GM18873 (cell line): ENCODE results near the gene IL17RD.

Experiments used
- ATAC-seq: cut with Tn5 transposase; IDR thresholded peaks from one replicate; pipeline ENCODE4 v1.9.1; 2021; ENCODE audit warnings: mild to moderate bottlenecking, moderate library complexity, moderate number of reproducible peaks; ENCODE audit not compliant: unreplicated experiment, low FRiP score

The IL17RD gene

DNA sequence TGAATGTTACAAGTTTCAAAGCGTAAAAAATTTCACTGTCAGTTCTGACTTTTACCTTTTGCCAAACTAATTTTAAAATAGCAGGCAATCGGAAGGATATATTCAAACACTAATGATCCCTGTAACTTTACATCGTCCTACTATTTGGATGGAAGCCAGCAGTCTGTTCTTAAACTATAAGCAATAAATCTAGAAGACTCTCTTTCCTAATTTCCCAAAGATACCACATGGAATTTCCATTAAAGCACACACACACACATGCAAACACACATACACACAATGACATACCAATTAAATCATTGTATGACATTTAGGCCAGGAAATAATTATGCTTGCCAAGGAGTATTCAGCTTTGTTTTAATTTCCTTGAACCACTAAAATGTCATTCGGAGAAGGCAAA, 32.0 kb downstream of the IL17RD start:
- ATAC-seq, result no peak

DNA sequence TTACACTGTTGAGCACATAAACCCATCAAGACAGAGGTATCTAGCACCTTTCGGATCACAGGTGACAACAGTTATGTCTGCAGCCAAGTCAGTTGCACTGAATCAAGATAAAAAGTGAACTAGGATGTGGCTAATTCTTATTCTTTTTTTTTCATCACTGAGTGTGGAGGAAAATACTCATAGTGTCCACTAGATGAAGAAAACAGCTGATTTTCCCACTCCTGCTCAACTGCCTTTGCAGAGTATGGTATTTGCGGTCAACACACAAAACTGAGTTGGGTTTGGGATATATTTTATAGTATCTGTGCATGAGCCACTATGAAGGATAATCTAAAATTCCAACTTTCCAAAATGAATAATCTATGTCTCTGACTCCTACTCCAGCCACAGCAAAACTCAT, 32.5 kb downstream of the IL17RD start:
- ATAC-seq, result no peak

DNA sequence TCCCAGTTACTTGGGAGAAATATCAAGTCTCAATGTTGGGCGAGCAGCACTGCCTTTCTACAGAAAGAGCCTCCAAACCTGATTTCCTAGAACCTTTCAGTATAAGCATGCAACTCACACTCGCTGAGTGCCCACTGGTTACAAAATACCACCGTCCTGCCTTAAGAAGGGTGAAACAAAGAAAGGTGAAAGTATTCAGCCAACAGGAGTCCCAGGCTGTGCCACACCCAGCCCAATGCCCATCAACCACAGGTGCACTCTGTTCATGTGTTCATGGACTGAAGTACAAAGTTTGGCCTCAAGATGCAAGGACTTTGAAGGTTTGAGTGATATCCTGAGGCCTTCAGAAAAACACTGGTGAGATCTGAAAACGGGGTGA, 34.0 kb downstream of the IL17RD start:
- ATAC-seq, result no peak

DNA sequence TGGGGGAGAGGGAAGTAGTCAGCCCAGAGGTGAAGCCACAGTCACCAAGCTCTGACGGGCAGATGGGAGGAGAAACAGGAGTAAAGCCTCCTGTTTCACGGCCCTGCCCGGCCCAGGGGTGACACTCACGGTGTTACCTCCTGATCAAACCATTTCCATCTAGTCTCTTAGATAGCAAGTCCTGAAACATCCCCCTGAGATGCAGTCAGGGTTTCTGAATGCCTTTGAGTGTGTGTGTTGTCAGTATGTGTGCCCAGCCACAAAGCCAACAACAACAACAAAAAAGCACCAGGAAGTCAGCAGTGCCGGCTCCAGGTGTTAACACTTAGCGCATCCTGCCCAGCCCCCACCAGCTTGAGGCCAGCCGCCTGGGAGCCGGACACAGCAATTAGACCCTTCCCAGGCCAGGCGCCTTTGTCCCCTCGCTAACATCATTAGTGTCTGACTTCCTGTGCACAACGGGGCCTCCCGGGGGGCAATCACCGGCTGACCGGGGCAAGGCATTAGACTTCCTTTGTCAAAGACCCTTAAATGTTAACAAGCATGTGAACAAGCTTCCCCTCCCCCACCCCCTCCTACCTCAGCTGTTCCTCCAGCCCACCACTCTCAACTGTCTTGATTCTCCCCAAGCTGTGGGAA, 34.5 kb downstream of the IL17RD start:
- ATAC-seq, result no peak

DNA sequence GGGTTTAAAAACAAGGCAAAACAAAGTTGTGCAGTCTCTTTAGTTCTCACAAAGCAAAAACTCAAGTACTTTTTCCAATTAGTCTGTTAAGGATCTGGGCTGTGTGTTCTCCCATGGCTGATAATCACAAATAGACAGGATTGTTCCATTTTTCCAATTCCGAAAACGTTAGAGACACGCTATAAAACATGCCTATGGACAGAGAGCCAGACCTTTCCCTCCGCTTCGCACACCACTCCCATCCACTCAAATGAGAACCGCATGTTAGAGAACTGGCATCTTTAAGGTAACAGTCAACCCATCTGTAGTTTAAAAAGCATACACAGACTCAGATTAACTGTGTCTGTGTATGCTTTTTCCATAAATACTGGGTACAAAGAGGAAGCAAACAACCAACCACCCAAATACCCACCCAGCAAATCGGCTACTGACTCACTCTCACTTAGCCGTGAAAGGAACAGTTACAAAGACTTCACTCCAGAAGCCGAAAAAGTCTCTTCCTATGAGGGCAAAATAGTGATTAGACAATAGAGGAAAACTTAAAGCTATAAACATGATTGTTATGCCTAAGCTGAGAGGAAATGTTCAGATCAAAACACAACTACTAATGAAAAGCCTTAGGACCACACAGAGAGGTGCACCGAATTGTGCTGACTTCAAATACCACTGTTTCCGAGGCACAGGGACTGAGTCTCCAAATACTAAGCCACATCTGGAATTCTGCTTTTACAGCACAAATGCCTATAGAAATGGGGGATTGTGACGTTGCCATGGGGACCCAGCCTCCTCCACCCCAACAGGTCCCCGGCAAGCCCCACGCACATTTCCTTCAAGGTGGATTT, 36.1 kb downstream of the IL17RD start:
- ATAC-seq, result no peak

DNA sequence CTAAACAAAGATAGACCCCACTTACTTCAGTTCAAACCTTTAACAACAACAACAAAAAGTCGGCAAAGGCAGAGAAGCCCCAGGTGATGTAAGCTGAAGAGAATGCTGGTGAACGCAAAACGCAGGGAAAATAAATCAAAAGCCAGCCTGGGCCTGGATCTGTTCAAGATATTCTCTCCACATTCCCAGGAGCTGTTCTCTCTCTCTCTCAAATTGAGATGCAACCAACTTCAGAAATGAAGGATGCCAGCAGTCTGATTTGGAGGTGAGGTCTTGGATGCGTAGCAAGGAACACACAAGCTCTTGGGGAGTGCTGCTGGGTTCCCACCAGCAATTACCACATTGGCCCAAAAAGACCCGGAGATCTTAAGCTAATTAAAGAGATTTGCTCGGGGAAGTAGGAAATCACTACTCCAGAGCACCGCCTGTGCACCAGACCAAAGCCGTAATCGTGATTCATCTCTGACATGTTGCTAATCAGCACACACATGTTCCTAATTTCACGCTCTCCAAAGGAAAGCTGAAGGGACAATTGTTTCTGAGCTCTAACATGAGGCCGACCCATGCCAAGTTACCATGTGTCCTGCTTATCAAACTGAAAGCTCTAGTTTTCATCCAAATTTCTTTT, 37.1 kb downstream of the IL17RD start:
- ATAC-seq, result no peak

DNA sequence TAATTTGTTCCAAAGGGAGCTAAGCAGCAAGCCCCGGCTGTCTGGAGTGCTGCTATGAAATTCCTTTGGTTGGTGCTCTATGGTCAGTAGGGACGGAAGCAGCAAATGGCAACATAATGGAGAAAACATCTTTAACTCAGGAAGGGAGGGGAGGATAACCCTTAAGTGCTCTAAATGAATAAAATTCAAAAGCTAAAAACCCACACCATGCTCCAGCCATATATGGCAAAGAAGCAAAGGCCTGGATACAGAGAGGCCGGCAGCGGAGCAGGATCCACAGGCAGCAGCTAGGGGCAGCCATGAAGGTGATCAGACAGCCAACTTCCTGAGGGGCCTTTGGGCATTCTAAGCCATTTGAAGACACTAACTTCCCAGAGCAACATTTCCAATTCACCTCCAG, 38.9 kb downstream of the IL17RD start:
- no peak for ATAC-seq

DNA sequence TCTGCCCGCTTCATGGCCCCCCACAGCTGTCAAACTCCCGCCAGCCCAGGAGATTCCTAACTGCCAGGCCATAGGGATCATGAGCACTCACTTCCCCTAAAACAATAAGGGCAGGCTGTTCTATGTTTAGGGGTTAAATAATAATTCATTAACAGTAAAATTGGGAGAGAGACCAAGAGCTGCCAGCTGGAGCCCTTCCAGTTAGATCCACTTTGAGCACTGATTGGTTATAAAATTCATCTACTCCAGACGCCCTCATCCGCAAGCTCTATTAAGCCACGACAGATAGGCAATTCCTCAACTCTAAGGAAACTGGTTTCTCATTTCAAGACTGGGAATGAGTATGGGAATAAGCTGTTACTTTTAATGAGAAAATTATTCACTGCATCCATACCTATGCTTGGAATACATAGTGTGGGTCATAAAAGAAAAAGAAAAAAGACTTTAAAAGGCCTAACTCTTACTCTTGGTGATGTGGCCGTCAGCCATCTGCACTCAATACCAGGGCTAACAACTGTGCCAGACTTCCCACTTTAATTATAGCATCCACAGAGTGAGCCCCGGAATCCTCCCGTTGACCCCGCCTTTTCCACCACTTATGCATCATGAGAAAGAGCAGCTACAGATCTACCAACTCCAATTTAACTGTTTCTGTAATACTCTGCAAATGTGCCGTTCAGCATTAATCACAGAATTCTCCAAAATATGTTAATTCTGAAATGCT, 44.5 kb downstream of the IL17RD start:
- ATAC-seq, result no peak

DNA sequence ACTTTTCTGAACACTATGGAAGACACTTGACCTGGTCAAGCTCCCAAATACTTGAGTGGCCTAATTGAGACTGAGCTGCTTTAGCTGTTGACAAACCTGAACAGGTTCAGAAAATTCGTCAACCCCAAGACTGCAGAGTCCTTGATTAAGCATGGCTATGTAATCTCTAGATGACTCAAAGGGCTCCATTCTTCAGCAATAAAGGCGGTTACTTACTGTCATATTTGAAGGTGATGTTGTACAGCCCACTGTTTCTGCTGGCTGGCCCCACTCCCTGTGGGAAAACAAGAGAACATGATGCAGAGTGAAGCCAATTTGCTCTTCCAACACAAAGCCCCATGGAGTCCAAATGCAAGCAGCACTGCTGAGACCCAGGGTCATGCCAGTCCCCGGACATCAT, 45.1 kb downstream of the IL17RD start:
- no peak for ATAC-seq

DNA sequence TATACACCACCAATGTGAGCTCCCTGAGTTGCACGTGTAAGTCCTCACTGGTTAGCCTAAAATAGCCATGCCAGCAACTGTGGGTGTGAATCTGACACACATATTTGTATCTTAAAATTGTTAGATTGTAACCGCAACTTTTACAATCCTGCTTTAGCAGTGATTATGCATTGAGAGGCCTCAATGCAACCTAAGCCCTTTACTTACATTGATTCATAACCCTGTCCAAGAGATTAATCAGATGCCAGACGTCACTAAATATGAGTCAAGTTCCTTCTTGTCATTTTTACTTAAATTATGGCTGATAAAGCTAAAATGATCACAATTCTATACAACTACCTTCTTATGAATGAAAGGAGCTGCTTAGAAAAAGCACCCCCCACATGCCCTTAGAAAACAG, 46.9 kb downstream of the IL17RD start:
- no peak for ATAC-seq

DNA sequence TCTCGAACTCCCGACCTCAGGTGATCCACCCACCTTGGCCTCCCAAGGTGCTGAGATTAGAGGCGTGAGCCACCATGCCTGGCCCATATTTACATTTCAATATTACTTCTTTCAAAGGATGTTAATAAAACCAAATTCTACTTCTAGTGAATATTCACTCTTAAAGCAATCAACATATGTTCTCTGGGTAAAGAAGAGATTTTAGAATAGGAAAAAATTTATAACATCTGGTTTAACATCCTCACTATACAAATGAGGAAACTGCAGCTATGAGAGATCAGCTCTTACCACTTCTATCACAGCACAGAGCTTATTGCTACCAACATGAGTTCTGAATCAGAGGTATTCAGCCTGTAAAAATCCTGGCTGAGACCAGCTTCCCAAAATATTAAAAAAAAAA, 48.7 kb downstream of the IL17RD start:
- no peak for ATAC-seq

DNA sequence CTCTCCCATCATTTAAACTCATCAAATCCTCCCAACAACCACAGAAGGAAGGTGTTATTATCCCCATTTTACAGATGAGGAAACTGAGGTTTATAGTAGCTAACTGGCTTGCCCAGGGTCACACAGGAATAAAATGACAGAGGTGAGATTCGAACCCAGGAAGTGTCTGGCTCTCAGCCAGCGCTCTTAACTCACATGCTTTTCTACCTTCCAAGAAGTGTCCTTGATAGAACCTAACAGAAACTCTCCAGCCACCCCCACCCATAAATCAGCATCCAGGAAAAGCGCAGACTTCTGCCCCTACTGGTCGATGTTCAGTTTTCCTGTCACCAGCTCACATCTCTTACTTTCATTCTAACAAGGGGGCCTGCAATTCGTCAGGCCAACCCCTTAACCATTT, 52.9 kb downstream of the IL17RD start:
- no peak for ATAC-seq

DNA sequence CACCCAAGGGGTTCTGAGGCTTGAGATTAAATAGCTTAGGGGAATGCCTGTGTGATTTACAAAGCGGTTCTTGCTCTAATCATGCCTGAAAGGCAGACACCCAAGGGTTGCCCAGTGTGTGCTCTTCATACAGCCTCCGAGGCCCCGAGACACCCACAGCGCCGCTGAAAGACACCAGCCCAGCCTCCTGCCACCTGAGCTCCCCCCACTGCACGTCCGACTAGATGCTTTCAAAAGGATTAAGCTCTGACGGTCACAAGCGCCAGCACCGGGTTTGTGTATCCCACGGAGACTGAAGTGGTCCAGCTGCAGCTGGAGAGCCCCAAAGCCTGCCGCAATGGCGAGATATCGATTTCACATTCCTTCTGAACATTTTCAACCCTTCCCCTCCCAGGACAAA, 54.4 kb downstream of the IL17RD start:
- no peak for ATAC-seq

DNA sequence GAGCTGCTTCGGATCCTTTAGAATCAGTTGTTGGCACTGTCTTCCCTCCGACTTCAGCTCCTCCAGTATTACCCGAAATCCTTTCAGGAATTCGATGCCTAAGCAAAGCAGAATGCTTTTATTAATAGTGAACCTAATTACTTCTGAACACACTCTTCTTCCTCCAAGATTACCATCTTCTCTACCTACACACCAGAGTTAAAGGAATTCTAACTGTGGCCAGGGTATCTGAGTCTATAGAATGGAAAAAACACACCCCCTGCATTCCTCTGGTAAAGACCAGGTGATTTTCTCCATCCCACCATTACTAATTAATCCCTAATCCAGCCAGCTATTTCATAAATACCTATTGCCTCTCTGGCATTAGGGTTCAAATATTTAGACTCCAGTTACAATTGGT, 54.9 kb downstream of the IL17RD start:
- no peak for ATAC-seq

DNA sequence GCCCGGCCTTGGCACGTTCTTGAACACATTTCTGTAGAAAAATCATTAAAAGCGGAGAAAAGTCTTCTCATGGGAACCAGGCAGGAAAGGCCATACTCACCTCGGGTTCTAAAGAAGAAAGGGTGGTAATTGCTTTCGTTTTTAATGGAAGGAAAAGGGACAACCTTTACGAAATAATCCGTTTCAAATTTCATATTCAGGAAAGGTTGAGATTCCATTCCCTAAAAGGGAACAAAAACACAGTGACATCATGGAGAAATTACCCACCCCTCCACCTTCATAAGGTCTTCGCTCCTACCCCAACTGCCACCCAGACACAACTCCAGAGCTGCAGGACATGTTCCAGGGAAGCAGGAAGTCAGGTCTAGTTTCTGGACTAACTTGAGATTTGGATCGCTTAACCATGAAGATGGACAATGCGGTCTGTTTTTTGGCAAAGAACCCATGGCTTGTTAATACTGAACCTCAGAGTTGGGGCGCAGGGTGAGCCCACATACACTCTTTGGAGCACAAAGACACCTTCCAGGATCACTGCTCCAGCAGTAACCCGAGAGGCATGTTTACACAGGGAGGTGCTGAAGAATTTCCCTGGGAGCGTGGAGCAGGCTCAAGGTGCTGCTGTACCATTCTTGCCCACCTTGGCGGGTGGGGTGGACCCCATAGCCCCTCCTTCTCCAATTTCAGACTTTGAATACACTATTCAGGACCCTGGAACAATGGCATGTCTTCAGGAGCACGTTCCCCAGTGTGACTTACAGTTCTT, 55.5 kb downstream of the IL17RD start:
- no peak for ATAC-seq

DNA sequence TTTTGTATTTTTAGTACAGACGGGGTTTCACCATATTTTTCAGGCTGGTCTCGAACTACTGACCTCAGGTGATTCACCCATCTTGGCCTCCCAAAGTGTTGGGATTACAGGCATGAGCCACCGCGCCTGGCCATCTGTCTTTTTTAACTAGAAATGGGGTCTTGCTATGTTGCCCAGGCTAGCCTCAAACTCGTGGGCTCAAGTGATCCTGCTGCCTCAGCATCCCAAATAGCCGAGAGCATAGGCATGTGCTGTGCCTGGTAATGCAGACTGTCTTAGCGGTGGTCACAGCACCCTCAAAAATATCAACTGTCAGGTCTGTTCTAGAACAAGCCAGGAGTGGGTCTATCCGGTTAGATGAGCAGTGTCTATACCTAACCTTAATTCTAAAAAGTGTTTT, 56.5 kb downstream of the IL17RD start:
- no peak for ATAC-seq

DNA sequence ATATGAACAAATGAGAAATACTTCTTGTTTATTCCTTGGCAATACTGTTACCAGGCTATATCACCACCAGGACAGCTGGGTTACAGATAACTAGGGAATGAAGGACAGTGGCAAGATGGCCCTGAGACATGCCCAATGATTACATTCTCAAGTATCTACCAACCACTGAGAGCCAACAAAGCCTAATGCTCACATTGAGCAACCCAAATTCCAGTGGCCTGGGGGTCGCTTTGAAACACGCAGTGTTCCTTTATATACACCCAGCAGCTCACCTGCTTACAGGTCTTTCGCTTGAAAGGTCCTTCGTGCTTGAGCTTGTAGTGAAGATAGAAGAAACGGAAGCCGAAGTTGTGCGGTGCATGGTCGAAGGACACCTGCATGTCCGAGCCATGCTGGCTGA, 59.6 kb downstream of the IL17RD start:
- no peak for ATAC-seq

DNA sequence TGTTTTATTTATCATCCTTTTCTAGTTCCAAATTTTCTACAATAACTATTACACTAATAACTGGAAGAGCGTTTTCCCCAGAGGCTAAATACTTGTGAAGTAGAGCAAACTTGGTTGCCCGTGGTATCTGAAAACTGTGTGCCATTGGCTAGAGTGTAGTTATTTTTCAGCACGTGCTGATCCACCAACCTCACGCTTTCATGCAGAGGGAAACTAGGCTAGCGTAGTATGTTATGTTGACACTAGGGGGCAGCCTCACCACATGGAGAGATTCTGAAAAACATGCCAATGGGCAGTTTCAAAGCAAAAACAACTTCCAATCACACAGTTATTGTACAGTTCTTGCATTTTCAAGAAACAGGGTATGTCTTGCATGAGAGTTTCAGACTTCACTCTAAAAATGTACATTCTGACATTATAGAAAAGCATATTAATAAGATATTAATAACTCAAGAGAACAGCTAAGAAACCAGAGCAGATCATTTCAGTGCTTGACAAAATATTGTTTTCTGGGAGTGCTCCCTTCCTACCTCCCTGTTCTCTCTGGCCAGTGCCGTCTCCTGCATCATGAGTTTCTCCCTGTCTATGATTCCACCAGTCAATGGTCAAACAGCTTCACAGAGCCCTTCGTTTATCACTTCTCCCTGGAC, 65.0 kb downstream of the IL17RD start:
- no peak for ATAC-seq

DNA sequence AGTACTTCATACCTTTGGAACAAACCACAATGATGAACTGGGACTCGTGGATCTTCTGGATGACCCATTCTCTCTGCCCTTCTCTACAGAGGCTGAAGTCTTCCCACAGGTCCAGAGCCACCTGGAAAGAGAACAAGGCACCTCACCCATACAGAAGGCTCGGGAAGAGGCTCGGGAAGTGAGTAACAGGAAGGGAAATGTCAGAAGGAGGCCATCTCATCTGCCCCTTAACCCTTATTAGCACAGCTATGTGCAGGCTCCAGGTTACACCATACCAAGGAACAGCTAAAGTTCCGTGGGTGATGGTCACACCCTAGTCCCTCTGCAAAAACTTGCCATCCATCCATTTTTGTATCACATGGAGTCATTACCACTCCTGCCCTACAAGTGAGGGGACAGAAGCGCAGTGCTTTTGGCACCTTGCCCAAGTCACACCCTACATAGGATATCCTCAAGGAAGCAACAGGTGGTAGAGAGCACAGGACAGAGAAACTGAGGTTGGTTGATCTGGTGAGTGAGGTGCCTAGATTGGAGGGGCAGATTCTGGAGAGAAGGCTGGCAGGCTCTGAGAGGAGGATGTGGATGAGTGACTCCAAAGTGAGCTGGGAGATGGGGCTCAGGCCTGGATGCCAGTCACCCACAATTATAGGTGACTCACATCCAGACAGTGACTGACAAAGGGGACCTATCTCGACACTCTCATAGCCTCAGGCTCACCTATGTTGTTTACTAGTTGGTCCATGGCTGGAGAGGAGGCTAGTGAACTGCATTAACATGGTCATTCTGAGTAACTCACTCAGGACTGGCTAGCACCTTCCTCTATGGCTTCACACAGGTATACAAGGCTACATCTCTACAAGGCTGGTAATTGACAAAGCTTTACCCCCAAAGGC, 66.5 kb downstream of the IL17RD start:
- no peak for ATAC-seq
